ENCODE results near the gene UMAD1.

The UMAD1 gene

GRCh38 chr7:7713730-7714129 is 73.2 kb downstream of the UMAD1 start:
- no peak overlapping the region for H3K4me3 Mint-ChIP-seq
- H3K9me3 Mint-ChIP-seq = no peaks in the 10 kb centered on the region
- no peak for ATAC-seq
- no peak for DNase-seq (ENCODE audit: low spot score in 2 of 2)
- no peak overlapping the region for H3K27ac Mint-ChIP-seq
- peaks cover 15% of the 10 kb centered on the region for H3K4me1 Mint-ChIP-seq
- no peaks in the 10 kb centered on the region for H3K36me3 Mint-ChIP-seq

- peak within 1 kb of the TSS; percentile 59 for H3K27ac Mint-ChIP-seq
Observed at GRCh38 chr7:7718492-7718891, 77.9 kb downstream of the UMAD1 start, which contains the start of gene RPA3. Gene RPA3, minus strand, starts transcription at chr7:7718607. Its CDS starts 78,189 bp downstream, at chr7:7640418.

GRCh38 chr7:7719236-7719635 is 78.7 kb downstream of the UMAD1 start:
- peak; percentile 100 for ATAC-seq
- peak in 1 of 2 donors; percentile 61 for DNase-seq (ENCODE audit: low spot score in 2 of 2)
- Mint-ChIP-seq H3K4me3 (peak overlapping the region; percentile 11), H3K27ac (peak overlapping the region; percentile 59), H3K9me3 (no peaks in the 10 kb centered on the region), H3K4me1 (peaks cover 13% of the 10 kb centered on the region), H3K36me3 (no peaks in the 10 kb centered on the region)

More at GRCh38 chr7:7718492-7718891, 77.9 kb downstream of the UMAD1 start, which contains the start of gene RPA3:
- ATAC-seq = no peak
- Mint-ChIP-seq H3K4me3 (peak within 1 kb of the TSS; percentile 11), H3K9me3 (no peaks in the 10 kb centered on the region), H3K36me3 (no peaks in the 10 kb centered on the region), H3K4me1 (peaks cover 13% of the 10 kb centered on the region)
- DNase-seq (ENCODE audit: low spot score in 2 of 2) = no peak

GRCh38 chr7:7720193-7720592 is 79.6 kb downstream of the UMAD1 start:
- Mint-ChIP-seq H3K27ac (no peak overlapping the region), H3K9me3 (no peaks in the 10 kb centered on the region), H3K36me3 (no peaks in the 10 kb centered on the region), H3K4me1 (peaks cover 13% of the 10 kb centered on the region), H3K4me3 (no peak overlapping the region)
- no peak for DNase-seq (ENCODE audit: low spot score in 2 of 2)
- no peak for ATAC-seq

GRCh38 chr7:7720750-7721621 is 80.4 kb downstream of the UMAD1 start:
- no peak overlapping the region for H3K4me3 Mint-ChIP-seq
- no peaks in the 10 kb centered on the region for H3K9me3 Mint-ChIP-seq
- no peaks in the 10 kb centered on the region for H3K36me3 Mint-ChIP-seq
- no peak overlapping the region for H3K27ac Mint-ChIP-seq
- ATAC-seq (no peak), DNase-seq (ENCODE audit: low spot score in 2 of 2) (no peak)
- peaks cover 13% of the 10 kb centered on the region for H3K4me1 Mint-ChIP-seq

GRCh38 chr7:7731732-7732131 is 91.2 kb downstream of the UMAD1 start:
- H3K9me3 Mint-ChIP-seq = no peaks in the 10 kb centered on the region
- DNase-seq (ENCODE audit: low spot score in 2 of 2) = no peak
- no peak for ATAC-seq

GRCh38 chr7:7732621-7733281 is 92.2 kb downstream of the UMAD1 start:
- DNase-seq (ENCODE audit: low spot score in 2 of 2) (no peak), ATAC-seq (no peak)
- no peaks in the 10 kb centered on the region for H3K9me3 Mint-ChIP-seq
- H3K36me3 Mint-ChIP-seq = no peaks in the 10 kb centered on the region
- H3K4me1 Mint-ChIP-seq = no peaks in the 10 kb centered on the region
- H3K4me3 Mint-ChIP-seq = no peak overlapping the region
- no peak overlapping the region for H3K27ac Mint-ChIP-seq

More at GRCh38 chr7:7731732-7732131, 91.2 kb downstream of the UMAD1 start:
- no peaks in the 10 kb centered on the region for H3K4me1 Mint-ChIP-seq
- H3K4me3 Mint-ChIP-seq = no peak overlapping the region
- no peak overlapping the region for H3K27ac Mint-ChIP-seq
- H3K36me3 Mint-ChIP-seq = no peaks in the 10 kb centered on the region

- H3K9me3 Mint-ChIP-seq = no peaks in the 10 kb centered on the region
- peaks cover 21% of the 10 kb centered on the region for H3K4me1 Mint-ChIP-seq
- no peak overlapping the region for H3K27ac Mint-ChIP-seq
- H3K36me3 Mint-ChIP-seq = no peaks in the 10 kb centered on the region
- no peak overlapping the region for H3K4me3 Mint-ChIP-seq
- ATAC-seq = no peak
- DNase-seq (ENCODE audit: low spot score in 2 of 2) = no peak
Observed at GRCh38 chr7:7736671-7737070, 96.1 kb downstream of the UMAD1 start.

- no peak for DNase-seq (ENCODE audit: low spot score in 2 of 2)
- H3K9me3 Mint-ChIP-seq = no peaks in the 10 kb centered on the region
- no peak for ATAC-seq
- no peak overlapping the region for H3K4me3 Mint-ChIP-seq
- H3K27ac Mint-ChIP-seq = no peak overlapping the region
- peaks cover 21% of the 10 kb centered on the region for H3K4me1 Mint-ChIP-seq
- H3K36me3 Mint-ChIP-seq = no peaks in the 10 kb centered on the region
Observed at GRCh38 chr7:7737674-7738073, 97.1 kb downstream of the UMAD1 start.

- no peak overlapping the region for H3K4me3 Mint-ChIP-seq
- no peaks in the 10 kb centered on the region for H3K9me3 Mint-ChIP-seq
- peaks cover 21% of the 10 kb centered on the region for H3K4me1 Mint-ChIP-seq
- ATAC-seq (no peak), DNase-seq (ENCODE audit: low spot score in 2 of 2) (no peak)
- H3K27ac Mint-ChIP-seq = no peak overlapping the region
- H3K36me3 Mint-ChIP-seq = no peaks in the 10 kb centered on the region
Observed at GRCh38 chr7:7738177-7738576, 97.6 kb downstream of the UMAD1 start.

- Mint-ChIP-seq H3K4me1 (peaks cover 21% of the 10 kb centered on the region), H3K9me3 (no peaks in the 10 kb centered on the region), H3K4me3 (no peak overlapping the region), H3K27ac (no peak overlapping the region), H3K36me3 (no peaks in the 10 kb centered on the region)
- no peak for ATAC-seq
- no peak for DNase-seq (ENCODE audit: low spot score in 2 of 2)
Observed at GRCh38 chr7:7738622-7739021, 98.1 kb downstream of the UMAD1 start.

GRCh38 chr7:7739204-7740036 is 98.9 kb downstream of the UMAD1 start:
- Mint-ChIP-seq H3K36me3 (no peaks in the 10 kb centered on the region), H3K4me1 (peaks cover 21% of the 10 kb centered on the region), H3K4me3 (no peak overlapping the region), H3K9me3 (no peaks in the 10 kb centered on the region), H3K27ac (no peak overlapping the region)
- no peak for ATAC-seq
- no peak for DNase-seq (ENCODE audit: low spot score in 2 of 2)

GRCh38 chr7:7740037-7740355 is 99.4 kb downstream of the UMAD1 start:
- Mint-ChIP-seq H3K27ac (no peak overlapping the region), H3K4me3 (no peak overlapping the region), H3K4me1 (peaks cover 21% of the 10 kb centered on the region), H3K36me3 (no peaks in the 10 kb centered on the region), H3K9me3 (no peaks in the 10 kb centered on the region)
- ATAC-seq = no peak
- no peak for DNase-seq (ENCODE audit: low spot score in 2 of 2)

- Mint-ChIP-seq H3K4me1 (peaks cover 21% of the 10 kb centered on the region), H3K9me3 (no peaks in the 10 kb centered on the region), H3K36me3 (no peaks in the 10 kb centered on the region), H3K4me3 (no peak overlapping the region), H3K27ac (no peak overlapping the region)
- DNase-seq (ENCODE audit: low spot score in 2 of 2) (no peak), ATAC-seq (no peak)
Observed at GRCh38 chr7:7742223-7742622, 101.7 kb downstream of the UMAD1 start.

GRCh38 chr7:7745258-7745657 is 104.7 kb downstream of the UMAD1 start:
- Mint-ChIP-seq H3K4me1 (peaks cover 5% of the 10 kb centered on the region), H3K9me3 (no peaks in the 10 kb centered on the region), H3K27ac (no peak overlapping the region), H3K36me3 (no peaks in the 10 kb centered on the region), H3K4me3 (no peak overlapping the region)
- ATAC-seq (no peak), DNase-seq (ENCODE audit: low spot score in 2 of 2) (no peak)

Measured in stimulated activated effector memory CD8-positive, alpha-beta T cell treated with anti-CD3 and anti-CD28 coated beads, Interleukin-12 subunit alpha, Interleukin-12 subunit beta, amount 100 ng/mL, for 72 hours (primary cell).